GM18502 (cell line): ENCODE results near the gene SLC18B1.

Experiments used
- ATAC-seq: cut with Tn5 transposase; IDR thresholded peaks from one replicate; pipeline ENCODE4 v1.9.1; 2021; ENCODE audit warnings: mild to moderate bottlenecking; ENCODE audit not compliant: unreplicated experiment, poor library complexity

SLC18B1 gene

GRCh38 chr6:132797951-132798868 is at the start of gene SLC18B1:
Gene SLC18B1, minus strand, starts transcription at chr6:132798637. Its CDS starts 181 bp downstream, at chr6:132798456.
- ATAC-seq, result peak; percentile 48

DNA sequence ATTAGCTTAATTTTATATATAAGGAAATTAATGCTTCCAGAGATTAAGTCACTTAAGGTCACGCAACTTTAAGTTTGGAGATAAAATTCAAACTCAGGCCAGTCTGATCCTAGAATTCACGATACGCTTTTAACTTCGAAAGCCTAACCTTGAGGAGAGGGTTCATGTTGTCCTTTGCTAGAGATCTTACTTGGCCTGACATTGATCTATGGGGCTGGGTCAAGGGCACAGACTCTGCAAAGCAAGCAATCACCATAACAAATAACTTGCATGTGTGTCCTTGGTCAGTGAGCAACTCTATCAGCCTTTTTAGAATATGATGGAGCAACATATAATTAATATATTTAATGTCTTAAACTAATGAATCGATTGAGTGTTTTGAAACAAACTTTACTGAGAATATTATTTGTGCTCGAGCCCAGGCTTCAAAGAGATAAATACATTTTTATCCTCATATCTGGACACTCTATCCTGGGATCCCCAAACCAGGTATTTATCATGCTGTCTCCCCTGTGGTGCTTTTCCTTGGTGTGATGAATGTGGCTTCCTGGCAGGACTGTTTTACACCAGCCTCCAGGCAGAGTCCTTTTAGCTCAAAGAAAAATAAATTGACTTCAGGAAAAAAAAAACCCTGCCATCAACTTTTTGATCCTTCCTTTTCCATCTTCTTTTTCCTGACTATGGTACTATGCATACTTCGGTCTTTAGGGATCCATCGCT is 45.0 kb upstream of the SLC18B1 start:
- ATAC-seq, result no peak

DNA sequence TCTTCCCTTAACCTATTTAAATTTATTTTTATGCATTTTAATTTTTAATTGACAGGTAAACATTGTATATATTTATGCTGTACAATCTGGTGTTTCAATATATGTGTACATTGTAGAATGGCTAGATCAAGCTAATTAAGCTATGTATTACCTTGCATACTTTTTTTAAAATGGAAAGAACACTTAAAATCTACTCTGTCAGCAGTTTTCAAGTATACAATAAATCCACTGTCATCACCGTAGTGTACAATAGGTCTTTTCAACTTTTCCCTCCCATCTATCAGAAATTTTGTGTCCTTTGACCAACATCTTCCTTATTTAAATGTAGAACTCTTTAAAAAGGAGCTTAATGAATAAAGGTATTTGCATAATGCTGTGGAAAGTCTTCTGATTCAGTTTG is 43.5 kb upstream of the SLC18B1 start:
- no peak for ATAC-seq

- no peak for ATAC-seq
Measured at GRCh38 chr6:132832891-132833290, 34.5 kb upstream of the SLC18B1 start.

GRCh38 chr6:132830334-132830751 is 31.9 kb upstream of the SLC18B1 start:
- ATAC-seq, result no peak

DNA sequence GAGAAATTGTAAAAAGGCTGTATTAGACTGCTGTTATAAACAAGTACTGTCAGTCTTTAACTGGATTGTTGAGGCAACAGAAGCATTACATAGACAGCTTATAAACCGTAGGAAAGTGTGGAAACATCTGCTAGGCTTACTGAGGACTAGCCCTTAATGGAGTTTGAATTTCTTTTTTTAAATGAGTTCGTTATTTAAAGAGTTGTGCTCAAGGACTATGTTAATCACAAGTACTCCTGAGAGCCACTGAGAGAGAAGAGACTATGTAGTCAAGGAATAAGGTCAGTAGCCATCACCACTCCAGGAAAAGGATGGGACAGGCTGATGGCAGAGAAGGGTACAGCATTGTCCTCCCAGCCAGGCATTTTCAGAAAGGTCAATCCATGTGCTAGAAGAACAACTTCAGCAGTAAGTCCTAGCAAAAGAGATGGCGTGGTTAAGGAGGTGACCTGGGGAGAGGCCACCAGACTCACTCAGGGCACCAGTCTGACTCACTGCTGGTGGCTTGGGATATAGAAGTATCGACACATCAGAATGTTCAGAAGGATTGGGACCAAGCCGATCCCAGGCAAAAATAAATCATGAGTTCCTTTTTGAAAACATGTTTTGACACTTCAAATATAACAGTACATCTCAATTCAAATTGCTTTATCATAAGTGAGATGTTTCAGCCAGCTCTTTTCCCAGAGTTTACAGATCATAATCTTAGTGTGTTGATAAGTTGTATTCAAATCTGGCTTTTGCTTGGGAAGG is 22.4 kb upstream of the SLC18B1 start:
- no peak for ATAC-seq

DNA sequence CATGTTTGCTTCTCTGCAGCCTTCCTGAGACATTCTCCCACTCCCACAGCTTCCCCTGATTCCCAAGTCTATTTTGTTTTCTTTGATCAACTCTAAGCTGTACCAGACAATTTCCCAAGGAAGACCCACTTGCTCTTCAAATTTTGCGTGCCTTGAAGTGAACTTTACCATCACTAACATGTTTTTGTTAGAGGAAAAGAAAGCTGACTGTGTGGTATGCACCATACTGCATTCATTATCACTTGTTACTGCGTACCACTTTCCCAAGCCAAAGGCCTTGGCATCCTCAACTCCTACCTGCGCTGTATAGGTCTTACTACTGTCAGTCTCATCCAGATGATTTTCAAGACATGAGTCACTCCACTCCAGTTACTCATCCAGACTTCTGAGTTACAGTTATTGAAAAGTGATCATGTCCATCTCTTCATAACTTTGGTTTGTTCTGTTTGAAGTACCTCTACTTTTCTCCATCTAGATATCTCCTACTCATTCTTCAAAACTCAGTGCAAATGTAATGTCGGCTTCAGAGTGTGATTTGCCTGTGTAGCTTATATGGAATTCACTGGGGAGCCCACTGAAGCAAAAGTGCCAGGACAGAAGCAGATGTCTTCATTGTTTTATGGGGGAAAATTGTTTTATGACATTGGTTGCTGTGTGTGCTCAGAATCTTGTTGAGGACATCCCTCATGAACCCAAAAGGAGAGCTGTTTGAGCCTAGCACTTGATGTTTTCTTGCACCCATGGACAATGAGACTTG is 21.1 kb upstream of the SLC18B1 start:
- ATAC-seq, result no peak

GRCh38 chr6:132818404-132819359 is 20.2 kb upstream of the SLC18B1 start:
- ATAC-seq, result no peak

DNA sequence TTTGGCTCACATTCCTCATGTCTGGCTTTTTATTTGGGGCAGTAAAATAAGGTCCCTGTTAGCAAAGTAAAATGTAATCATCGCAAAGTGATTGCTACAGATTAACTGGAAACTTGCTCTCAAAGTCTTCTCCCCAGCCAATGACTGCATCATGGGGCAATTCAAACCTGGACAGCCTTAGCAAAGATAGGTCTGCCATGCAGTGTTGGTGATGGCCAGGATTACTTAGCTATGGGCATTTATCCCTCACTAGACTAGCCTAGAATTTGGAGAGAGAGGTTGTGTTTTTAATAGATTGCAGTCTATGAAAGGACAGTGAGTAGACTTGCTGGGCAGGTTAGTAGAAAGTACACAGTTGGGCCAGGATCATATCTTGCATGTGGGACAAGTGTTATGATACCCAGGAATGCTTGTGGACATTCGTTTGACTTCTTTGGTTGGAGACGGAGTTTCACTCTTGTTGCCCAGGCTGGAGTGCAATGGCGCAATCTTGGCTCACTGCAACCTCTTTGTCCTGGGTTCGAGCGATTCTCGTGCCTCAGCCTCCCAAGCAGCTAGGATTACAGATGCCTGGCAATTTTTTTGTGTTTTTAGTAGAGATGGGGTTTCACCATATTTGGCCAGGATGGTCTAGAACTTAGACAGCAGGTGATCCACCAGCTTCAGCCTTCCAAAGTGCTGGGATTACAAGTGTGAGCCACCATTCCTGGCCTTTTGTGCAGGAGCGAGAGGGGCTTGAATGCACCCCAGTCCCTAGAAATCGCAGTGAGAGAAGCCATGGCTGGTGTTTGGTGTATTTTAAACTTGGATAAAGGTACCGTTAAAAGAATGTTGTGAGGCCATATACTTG is 19.3 kb upstream of the SLC18B1 start:
- no peak for ATAC-seq

DNA sequence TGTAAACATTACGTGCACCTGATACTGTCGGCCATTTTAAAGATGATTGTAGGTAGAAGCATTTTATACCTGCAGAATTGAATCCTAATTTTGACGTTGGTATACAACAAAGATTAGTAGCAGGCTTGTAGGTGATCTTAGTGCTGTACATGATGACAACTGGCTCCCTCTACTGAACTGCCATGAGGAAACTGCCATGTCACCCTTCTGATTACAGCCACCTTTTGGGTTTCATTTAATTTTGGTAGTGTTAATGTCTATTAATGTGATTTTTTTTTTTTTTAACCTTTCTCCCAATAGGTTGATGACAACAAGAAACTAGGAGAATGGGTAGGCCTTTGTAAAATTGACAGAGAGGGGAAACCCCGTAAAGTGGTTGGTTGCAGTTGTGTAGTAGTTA is 18.2 kb upstream of the SLC18B1 start:
- no peak for ATAC-seq

DNA sequence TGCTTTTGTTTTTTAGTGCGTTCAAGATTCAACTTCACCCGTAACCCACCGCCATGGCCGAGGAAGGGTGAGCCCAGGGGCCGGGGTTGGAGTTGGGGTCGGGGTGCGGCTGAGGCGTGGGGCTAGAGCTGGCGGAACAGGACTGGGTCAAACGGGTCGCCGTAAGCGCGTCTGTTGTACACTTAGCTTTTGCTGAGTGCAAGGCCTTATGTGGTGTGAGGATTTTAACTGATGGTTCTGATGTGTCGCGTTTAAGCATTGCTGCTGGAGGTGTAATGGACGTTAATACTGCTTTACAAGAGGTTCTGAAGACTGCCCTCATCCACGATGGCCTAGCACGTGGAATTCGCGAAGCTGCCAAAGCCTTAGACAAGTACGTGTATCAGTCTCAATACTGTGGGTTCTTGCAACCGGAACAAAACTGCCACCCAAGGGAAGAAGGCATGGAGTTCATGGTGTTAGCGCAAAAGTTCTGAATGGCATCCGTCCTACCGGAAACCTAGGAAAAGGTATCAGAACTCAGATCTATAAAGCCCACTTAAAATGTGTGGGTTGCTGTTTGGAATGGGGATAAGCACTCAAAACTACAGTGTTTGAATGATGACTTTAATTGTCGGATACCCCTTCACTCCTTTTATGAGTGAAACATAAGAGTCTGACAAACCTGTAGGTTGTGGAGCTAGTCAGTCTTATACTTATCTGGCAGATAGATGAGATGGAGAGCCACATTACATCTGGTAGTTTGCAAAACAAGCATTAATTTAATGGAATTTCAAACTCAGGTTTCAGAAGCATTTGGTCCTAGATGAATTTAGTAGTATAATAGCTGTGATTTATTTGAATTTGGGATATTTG is 16.5 kb upstream of the SLC18B1 start:
- peak; percentile 14 for ATAC-seq

DNA sequence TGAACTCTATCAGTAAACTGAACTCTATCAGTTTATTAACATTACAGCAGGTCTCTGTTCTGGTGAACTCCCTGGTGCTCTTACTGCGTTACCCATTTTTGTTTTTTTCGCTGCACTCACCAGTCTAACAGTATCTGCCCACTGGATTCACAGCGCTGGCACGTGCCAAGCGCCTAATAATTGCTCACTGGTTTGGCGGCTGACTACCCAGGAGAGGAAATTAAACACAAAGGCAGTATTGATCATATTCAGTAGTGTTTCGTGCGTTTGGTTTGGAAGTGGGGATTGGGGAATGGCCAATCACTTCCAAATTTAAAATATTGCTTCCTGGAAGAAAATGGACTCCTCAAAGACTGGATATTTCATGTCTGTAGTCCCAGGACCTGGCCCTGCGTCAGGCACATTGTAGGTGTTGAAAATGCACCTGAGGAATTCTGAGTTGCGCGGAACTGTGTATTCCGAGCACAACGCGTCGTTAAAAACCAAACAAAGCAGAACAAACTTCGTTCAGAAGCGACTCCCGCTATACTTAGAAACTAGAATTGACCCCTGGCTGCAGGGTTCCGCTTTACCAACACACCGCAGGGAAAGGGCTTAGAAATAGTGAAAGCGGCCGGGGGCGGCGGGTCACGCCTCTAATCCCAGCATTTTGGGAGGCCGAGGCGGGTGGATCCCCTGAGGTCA is 14.9 kb upstream of the SLC18B1 start:
- peak; percentile 30 for ATAC-seq

DNA sequence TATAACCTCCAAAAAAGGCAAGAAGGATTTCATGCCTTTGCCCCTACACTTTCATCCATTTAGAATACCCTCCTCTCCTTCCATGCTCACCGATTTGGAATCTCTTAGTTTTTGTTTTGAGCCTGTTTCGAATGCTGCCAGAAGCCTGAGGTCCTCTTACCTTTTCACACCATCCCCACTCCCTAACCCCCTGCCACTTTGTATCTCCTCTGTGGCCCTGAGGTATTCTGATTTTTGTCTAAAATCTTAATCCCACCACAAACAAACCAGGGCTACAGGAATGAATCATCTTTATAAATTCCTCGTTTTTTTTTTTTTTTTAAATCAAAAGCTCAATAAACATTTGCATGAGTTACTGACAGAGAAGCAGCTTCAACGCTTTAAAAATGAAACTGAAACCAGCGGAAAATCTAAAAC is 14.3 kb upstream of the SLC18B1 start:
- peak; percentile 17 for ATAC-seq

DNA sequence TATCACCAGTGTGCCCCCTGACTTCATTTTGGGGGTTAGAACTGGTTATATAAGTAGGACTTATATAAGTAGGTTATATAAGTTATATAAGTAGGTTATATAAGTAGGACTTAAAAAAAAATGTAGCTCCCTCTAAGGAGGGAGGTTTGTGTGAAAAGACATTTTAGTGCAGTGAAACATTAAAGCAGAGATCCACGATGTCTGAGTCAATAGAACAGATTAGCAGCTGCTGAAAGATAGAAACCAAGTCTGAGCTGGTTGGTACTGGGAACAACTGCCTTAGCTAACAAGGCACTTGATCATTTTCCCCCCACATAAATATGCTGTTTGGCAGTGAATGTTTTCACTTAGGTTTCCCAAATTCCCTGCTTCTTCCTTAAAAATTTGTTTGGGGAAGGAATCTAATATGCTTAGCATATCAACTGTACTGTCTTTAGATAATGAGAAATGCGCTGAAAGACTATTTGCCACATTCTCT is 13.9 kb upstream of the SLC18B1 start:
- no peak for ATAC-seq

- ATAC-seq, result no peak
Measured at GRCh38 chr6:132811276-132811675, 12.8 kb upstream of the SLC18B1 start.

- ATAC-seq, result no peak
Measured at GRCh38 chr6:132805548-132805947, 7.1 kb upstream of the SLC18B1 start.
